Stimulated activated CD4-positive, alpha-beta T cell treated with anti-CD3 and anti-CD28 coated beads, Interleukin-15, amount 100 ng/mL, for 24 hours (primary cell): Measurements from ENCODE around the gene GAK.

Source experiments
- DNase-seq: peaks from one replicate; pipeline ENCODE4 v3.0.0-alpha.2; 2020

GAK gene

GRCh38 chr4:803884-804283, 128.2 kb downstream of the GAK start:
- no peak for DNase-seq

GRCh38 chr4:801436-802124, 130.5 kb downstream of the GAK start:
- DNase-seq: no peak
